OCI-LY7 (cell line): ENCODE data around the gene EBPL.

Source experiments
- CTCF ChIP-seq: fragments of 200-600 bp; sonication (generic); conservative IDR thresholded peaks from 2 replicates; pipeline ENCODE4 v1.5.1; 2014; ENCODE audit warnings: mild to moderate bottlenecking, antibody characterized with exemption, low read length, moderate library complexity, mixed read lengths
- EZH2phosphoT487 ChIP-seq: fragments of 200-600 bp; sonication (generic); IDR thresholded peaks from 2 replicates; pipeline ENCODE4 v1.6.1; 2018; ENCODE audit warnings: low read depth, borderline replicate concordance, mild to moderate bottlenecking, mixed run types, antibody characterized with exemption, low read length, moderate library complexity, mixed read lengths

GRCh38 chr13:49636705-49637104, 54.6 kb downstream of the EBPL start:
- no peak for TF ChIP-seq CTCF
- TF ChIP-seq EZH2phosphoT487: no peak
